ENCODE measurements around the gene ISM1. TPM values are rescaled to one million over a fixed set of nuclear protein-coding genes. Genes with fewer than 3 reads are reported as not detected.

The ISM1 gene
- total and polyA plus RNA-seq, 2 of the 13 experiments (the other 11 are each of a cell fraction or from before 2014, with no cell fraction given): 0.40 to 1.4 TPM

DNA sequence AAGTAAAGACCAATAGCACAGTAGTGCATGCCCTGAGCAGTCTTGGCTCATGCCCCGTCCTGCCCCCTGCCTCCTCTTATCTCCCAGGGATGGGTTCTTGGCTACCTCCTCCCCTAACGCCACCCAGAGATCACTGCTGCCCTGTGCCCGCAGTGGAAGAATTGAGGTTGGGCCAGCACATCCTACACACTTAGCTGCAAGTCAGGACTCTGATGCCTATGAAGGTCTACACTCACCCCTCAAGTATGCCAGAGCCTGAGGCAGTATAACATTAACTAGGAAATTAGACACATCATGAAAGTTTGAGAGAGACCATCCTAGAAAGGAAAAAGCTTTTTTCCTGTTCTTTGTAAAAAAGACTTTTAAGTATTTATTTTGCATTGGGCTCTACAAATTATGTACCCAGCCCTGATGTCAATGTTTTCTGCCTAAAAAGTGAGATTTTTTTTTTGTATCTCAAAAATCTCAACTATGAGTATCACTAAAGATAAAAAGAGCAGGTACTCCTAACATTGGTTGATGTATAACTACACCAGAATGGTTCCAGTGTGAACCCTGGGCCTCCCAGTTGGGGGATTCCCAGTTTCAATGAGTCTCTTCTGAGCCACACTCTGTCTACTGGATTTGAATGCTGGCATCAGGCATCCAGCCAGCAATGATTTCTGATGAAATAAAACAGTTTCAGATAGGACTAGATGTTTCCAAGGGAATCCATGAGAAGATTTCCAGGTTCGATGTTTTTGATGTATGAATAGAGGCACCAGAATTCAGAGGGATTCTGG lies 115.4 kb downstream of the ISM1 start (continued):
- TF ChIP-seq ZNF572 (CRISPR knock-in tag; IDR thresholded peaks at IDR 0.05) (no peak), POGZ (CRISPR knock-in tag; IDR thresholded peaks at IDR 0.05) (peak; percentile 62), ZSCAN9 (CRISPR knock-in tag; IDR thresholded peaks at IDR 0.05; ENCODE audit: borderline replicate concordance) (no peak; the same call in 1 of the 2 replicates), ZNF138 (CRISPR knock-in tag; IDR thresholded peaks at IDR 0.05; ENCODE audit: low read depth) (no peak), RELA (CRISPR knock-in tag; IDR thresholded peaks at IDR 0.05) (peak; percentile 85; the same call in 1 of the 2 replicates), ZNF839 (CRISPR knock-in tag; IDR thresholded peaks at IDR 0.05; ENCODE audit: borderline replicate concordance) (no peak), GTF3A (CRISPR knock-in tag; conservative IDR thresholded peaks at IDR 0.05) (no peak), ZNF788 (CRISPR knock-in tag; IDR thresholded peaks at IDR 0.05; ENCODE audit: borderline replicate concordance) (no peak), ZMYM2 (CRISPR knock-in tag; IDR thresholded peaks at IDR 0.05) (0 out of 2 replicates have a peak, but pooled peaks have one; percentile 8), HNRNPL (IDR thresholded peaks at IDR 0.05; ENCODE audit: low read depth, low read length) (0 out of 2 replicates have a peak, but pooled peaks have one; percentile 57), RAD21 (CRISPR knock-in tag; IDR thresholded peaks at IDR 0.05) (no peak), ZNF543 (CRISPR knock-in tag; IDR thresholded peaks at IDR 0.05) (0 out of 2 replicates have a peak, but pooled peaks have one; percentile 55), ZNF879 (CRISPR knock-in tag; IDR thresholded peaks at IDR 0.05) (no peak), ASH2L (IDR thresholded peaks at IDR 0.05; ENCODE audit: insufficient read length, low read depth, low read length) (peak; percentile 73), ZNF350 (CRISPR knock-in tag; IDR thresholded peaks at IDR 0.05; ENCODE audit: borderline replicate concordance, low read depth) (no peak), NFIC (IDR thresholded peaks at IDR 0.05; ENCODE audit: low read length) (peak; percentile 34; the same call in 1 of the 2 replicates)
- TF ChIP-seq, protein P1, sequence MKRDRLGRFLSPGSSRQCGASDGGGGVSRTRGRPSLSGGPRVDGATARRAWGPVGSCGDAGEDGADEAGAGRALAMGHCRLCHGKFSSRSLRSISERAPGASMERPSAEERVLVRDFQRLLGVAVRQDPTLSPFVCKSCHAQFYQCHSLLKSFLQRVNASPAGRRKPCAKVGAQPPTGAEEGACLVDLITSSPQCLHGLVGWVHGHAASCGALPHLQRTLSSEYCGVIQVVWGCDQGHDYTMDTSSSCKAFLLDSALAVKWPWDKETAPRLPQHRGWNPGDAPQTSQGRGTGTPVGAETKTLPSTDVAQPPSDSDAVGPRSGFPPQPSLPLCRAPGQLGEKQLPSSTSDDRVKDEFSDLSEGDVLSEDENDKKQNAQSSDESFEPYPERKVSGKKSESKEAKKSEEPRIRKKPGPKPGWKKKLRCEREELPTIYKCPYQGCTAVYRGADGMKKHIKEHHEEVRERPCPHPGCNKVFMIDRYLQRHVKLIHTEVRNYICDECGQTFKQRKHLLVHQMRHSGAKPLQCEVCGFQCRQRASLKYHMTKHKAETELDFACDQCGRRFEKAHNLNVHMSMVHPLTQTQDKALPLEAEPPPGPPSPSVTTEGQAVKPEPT (CRISPR knock-in tag; IDR thresholded peaks at IDR 0.05; ENCODE audit: low read depth): no peak
- TF ChIP-seq, protein P2, sequence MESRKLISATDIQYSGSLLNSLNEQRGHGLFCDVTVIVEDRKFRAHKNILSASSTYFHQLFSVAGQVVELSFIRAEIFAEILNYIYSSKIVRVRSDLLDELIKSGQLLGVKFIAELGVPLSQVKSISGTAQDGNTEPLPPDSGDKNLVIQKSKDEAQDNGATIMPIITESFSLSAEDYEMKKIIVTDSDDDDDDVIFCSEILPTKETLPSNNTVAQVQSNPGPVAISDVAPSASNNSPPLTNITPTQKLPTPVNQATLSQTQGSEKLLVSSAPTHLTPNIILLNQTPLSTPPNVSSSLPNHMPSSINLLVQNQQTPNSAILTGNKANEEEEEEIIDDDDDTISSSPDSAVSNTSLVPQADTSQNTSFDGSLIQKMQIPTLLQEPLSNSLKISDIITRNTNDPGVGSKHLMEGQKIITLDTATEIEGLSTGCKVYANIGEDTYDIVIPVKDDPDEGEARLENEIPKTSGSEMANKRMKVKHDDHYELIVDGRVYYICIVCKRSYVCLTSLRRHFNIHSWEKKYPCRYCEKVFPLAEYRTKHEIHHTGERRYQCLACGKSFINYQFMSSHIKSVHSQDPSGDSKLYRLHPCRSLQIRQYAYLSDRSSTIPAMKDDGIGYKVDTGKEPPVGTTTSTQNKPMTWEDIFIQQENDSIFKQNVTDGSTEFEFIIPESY (CRISPR knock-in tag; IDR thresholded peaks at IDR 0.05): 0 out of 2 replicates have a peak, but pooled peaks have one; percentile 16
- TF ChIP-seq, protein P3, sequence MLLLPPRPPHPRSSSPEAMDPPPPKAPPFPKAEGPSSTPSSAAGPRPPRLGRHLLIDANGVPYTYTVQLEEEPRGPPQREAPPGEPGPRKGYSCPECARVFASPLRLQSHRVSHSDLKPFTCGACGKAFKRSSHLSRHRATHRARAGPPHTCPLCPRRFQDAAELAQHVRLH (CRISPR knock-in tag; IDR thresholded peaks at IDR 0.05; ENCODE audit: borderline replicate concordance, low read depth): no peak
- TF ChIP-seq, protein P4, sequence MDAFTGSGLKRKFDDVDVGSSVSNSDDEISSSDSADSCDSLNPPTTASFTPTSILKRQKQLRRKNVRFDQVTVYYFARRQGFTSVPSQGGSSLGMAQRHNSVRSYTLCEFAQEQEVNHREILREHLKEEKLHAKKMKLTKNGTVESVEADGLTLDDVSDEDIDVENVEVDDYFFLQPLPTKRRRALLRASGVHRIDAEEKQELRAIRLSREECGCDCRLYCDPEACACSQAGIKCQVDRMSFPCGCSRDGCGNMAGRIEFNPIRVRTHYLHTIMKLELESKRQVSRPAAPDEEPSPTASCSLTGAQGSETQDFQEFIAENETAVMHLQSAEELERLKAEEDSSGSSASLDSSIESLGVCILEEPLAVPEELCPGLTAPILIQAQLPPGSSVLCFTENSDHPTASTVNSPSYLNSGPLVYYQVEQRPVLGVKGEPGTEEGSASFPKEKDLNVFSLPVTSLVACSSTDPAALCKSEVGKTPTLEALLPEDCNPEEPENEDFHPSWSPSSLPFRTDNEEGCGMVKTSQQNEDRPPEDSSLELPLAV (CRISPR knock-in tag; conservative IDR thresholded peaks at IDR 0.05; ENCODE audit: low read depth): no peak
- TF ChIP-seq, protein P5, sequence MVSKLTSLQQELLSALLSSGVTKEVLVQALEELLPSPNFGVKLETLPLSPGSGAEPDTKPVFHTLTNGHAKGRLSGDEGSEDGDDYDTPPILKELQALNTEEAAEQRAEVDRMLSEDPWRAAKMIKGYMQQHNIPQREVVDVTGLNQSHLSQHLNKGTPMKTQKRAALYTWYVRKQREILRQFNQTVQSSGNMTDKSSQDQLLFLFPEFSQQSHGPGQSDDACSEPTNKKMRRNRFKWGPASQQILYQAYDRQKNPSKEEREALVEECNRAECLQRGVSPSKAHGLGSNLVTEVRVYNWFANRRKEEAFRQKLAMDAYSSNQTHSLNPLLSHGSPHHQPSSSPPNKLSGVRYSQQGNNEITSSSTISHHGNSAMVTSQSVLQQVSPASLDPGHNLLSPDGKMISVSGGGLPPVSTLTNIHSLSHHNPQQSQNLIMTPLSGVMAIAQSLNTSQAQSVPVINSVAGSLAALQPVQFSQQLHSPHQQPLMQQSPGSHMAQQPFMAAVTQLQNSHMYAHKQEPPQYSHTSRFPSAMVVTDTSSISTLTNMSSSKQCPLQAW (CRISPR knock-in tag; IDR thresholded peaks at IDR 0.05): peak; percentile 72

Data from HepG2 (cell line).